NT2/D1 (cell line): ENCODE measurements around the gene RPUSD1.

ENCODE experiments used
- SUZ12 ChIP-seq: IDR thresholded peaks from 2 replicates; pipeline ENCODE4 v1.6.1; 2011; ENCODE audit not compliant: insufficient read length, insufficient read depth; ENCODE audit errors: extremely low read depth
- YY1 ChIP-seq: IDR thresholded peaks from 2 replicates; pipeline ENCODE4 v1.6.1; 2011; ENCODE audit not compliant: insufficient read length, insufficient read depth
- ZNF274 ChIP-seq: IDR thresholded peaks from 2 replicates; pipeline ENCODE4 v1.6.1; 2011; ENCODE audit warnings: mild to moderate bottlenecking, low read depth, low read length

DNA sequence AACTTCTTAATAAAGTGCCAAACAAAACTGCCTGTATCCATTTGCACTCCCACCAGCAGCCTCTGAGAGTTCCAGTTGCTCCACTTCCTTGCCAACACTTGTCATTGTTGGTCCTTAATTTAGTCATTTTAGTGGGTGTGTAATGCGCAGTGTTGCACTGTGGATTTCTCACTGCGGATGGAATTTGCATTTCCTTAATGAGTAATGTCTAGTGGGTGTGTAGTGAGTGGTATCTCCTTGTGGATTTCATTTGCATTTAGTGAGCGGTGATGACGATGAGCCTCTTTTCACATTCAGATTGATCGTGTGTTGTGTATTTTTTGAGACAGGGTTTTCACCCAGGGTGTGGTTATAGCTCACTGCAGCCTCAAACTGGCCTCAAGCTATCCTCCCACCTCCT is 31.8 kb downstream of the RPUSD1 start:
- TF ChIP-seq ZNF274 (no peak), YY1 (no peak), SUZ12 (no peak)
